Choroid plexus epithelial cell (primary cell): ENCODE data around the gene PET100.

Source experiments
- DNase-seq: peaks from one replicate; pipeline ENCODE4 v3.0.0-alpha.2; 2010; ENCODE audit warnings: low read depth
- H3K4me3 ChIP-seq: 2 replicates; pipeline ENCODE4 v1.5.1; 2011; ENCODE audit warnings: low read depth, mild to moderate bottlenecking, control low read depth, low read length, moderate library complexity
- CTCF ChIP-seq: conservative IDR thresholded peaks from 2 replicates; pipeline ENCODE4 v1.5.1; 2011; ENCODE audit warnings: low read depth, mild to moderate bottlenecking, control low read depth, inconsistent platforms, low read length, moderate library complexity

PET100 gene

GRCh38 chr19:7629347-7630054, at the start of gene PET100, which contains the start of gene XAB2:
TSS of gene PET100 (plus strand) at chr19:7629793. CDS start at chr19:7629834, 41 bp downstream.
TSS of gene XAB2 (minus strand) at chr19:7629545. CDS start at chr19:7629527, 18 bp downstream.
- TF ChIP-seq CTCF, result no peak
- peak; percentile 100 for DNase-seq
- H3K4me3 ChIP-seq, result peak within 1 kb of the TSS; percentile 97

GRCh38 chr19:7582446-7582845, 47.1 kb upstream of the PET100 start:
- no peak for TF ChIP-seq CTCF
- no peak for DNase-seq
- H3K4me3 ChIP-seq, result no peak overlapping the region

GRCh38 chr19:7589822-7590221, 39.8 kb upstream of the PET100 start:
- no peak for DNase-seq
- no peak overlapping the region for H3K4me3 ChIP-seq
- TF ChIP-seq CTCF, result no peak

- no peak for DNase-seq
- TF ChIP-seq CTCF, result no peak
- H3K4me3 ChIP-seq, result no peak overlapping the region
These were observed 39.3 kb upstream of the PET100 start for GRCh38 chr19:7590256-7590655.

GRCh38 chr19:7595466-7596133, 34.0 kb upstream of the PET100 start, which contains the start of gene CAMSAP3:
TSS of gene CAMSAP3 (plus strand) at chr19:7595863. CDS start at chr19:7596003, 140 bp downstream.
- DNase-seq, result no peak
- no peak for TF ChIP-seq CTCF
- no peak within 1 kb of the TSS for H3K4me3 ChIP-seq

GRCh38 chr19:7596211-7596937, 33.2 kb upstream of the PET100 start:
- no peak overlapping the region for H3K4me3 ChIP-seq

More at GRCh38 chr19:7596211-7596937, 33.2 kb upstream of the PET100 start:
- TF ChIP-seq CTCF, result no peak
- no peak for DNase-seq
